ENCODE data around the gene TTC33.
"Not testable (repeated sequence)": the region's sequence is repeated elsewhere in the genome, so short reads cannot be mapped to it uniquely, and the experiment has no call there.

DNA sequence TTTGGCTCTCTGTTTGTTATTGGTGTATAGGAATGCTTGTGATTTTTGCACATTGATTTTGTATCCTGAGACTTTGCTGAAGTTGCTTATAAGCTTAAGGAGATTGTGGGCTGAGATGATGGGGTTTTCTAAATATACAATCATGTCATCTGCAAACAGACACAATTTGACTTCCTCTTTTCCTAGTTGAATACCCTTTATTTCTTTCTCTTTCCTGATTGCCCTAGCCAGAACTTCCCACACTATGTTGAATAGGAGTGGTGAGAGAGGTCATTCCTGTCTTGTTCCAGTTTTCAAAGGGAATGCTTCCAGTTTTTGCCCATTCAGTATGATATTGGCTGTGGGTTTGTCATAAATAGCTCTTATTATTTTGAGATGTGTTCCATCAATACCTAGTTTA is 192.6 kb downstream of the TTC33 start:
- TF ChIP-seq POLR2A (IDR thresholded peaks at IDR 0.05), result not testable (repeated sequence)
- TF ChIP-seq, protein P1, sequence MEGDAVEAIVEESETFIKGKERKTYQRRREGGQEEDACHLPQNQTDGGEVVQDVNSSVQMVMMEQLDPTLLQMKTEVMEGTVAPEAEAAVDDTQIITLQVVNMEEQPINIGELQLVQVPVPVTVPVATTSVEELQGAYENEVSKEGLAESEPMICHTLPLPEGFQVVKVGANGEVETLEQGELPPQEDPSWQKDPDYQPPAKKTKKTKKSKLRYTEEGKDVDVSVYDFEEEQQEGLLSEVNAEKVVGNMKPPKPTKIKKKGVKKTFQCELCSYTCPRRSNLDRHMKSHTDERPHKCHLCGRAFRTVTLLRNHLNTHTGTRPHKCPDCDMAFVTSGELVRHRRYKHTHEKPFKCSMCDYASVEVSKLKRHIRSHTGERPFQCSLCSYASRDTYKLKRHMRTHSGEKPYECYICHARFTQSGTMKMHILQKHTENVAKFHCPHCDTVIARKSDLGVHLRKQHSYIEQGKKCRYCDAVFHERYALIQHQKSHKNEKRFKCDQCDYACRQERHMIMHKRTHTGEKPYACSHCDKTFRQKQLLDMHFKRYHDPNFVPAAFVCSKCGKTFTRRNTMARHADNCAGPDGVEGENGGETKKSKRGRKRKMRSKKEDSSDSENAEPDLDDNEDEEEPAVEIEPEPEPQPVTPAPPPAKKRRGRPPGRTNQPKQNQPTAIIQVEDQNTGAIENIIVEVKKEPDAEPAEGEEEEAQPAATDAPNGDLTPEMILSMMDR (IDR thresholded peaks at IDR 0.05), result not testable (repeated sequence)

Data from suprapubic skin (tissue), 3 donors.